ENCODE data around the gene PMEL. TPM values are rescaled to one million over a fixed set of nuclear protein-coding genes. Genes with fewer than 3 reads are reported as not detected.

The PMEL gene
- total RNA-seq (1 to 10 TPM; 1.1 to 4.5 TPM), polyA plus RNA-seq (1 to 10 TPM; 2.1 to 2.7 TPM)

GRCh38 chr12:55965941-55966407, at the start of gene PMEL:
Gene PMEL, minus strand, starts transcription at chr12:55966042. Its CDS starts 31 bp downstream, at chr12:55966011.
- H3K4me3 ChIP-seq (ENCODE audit: low read depth in 1 of 3, low read length in 3 of 3), result peak within 1 kb of the TSS; percentile 62 to 88 (median 64)
- no peak for DNase-seq (ENCODE audit: low spot score)
- TF ChIP-seq HNF4A (conservative IDR thresholded peaks at IDR 0.05) (no peak), ZBTB33 (IDR thresholded peaks at IDR 0.05) (no peak), NR2F2 (IDR thresholded peaks at IDR 0.05) (no peak), YY1 (IDR thresholded peaks at IDR 0.05) (no peak), FOXA2 (IDR thresholded peaks at IDR 0.05) (no peak), ATF3 (IDR thresholded peaks at IDR 0.05) (no peak), FOXA1 (IDR thresholded peaks at IDR 0.05) (no peak), RAD21 (IDR thresholded peaks at IDR 0.05) (no peak), GABPA (IDR thresholded peaks at IDR 0.05 in 1 of 2, conservative IDR thresholded peaks at IDR 0.05 in 1 of 2) (no peak), MAX (IDR thresholded peaks at IDR 0.05) (no peak), EGR1 (IDR thresholded peaks at IDR 0.05; ENCODE audit: low read depth in 2 of 2) (no peak), HNF4G (IDR thresholded peaks at IDR 0.05) (no peak), TAF1 (conservative IDR thresholded peaks at IDR 0.05) (no peak), JUND (IDR thresholded peaks at IDR 0.05) (no peak), RXRA (IDR thresholded peaks at IDR 0.05) (no peak), REST (IDR thresholded peaks at IDR 0.05) (no peak), SP1 (IDR thresholded peaks at IDR 0.05) (no peak)
- TF ChIP-seq, protein P1, sequence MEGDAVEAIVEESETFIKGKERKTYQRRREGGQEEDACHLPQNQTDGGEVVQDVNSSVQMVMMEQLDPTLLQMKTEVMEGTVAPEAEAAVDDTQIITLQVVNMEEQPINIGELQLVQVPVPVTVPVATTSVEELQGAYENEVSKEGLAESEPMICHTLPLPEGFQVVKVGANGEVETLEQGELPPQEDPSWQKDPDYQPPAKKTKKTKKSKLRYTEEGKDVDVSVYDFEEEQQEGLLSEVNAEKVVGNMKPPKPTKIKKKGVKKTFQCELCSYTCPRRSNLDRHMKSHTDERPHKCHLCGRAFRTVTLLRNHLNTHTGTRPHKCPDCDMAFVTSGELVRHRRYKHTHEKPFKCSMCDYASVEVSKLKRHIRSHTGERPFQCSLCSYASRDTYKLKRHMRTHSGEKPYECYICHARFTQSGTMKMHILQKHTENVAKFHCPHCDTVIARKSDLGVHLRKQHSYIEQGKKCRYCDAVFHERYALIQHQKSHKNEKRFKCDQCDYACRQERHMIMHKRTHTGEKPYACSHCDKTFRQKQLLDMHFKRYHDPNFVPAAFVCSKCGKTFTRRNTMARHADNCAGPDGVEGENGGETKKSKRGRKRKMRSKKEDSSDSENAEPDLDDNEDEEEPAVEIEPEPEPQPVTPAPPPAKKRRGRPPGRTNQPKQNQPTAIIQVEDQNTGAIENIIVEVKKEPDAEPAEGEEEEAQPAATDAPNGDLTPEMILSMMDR (IDR thresholded peaks at IDR 0.05; ENCODE audit: low read depth, low read length, missing input control), result no peak
- no peaks in the 10 kb centered on the region for H3K9me3 ChIP-seq (ENCODE audit: control insufficient read depth in 4 of 4, low read length in 3 of 4)
- WGBS, result 13% methylated on average over 4 of the region's 4 CpGs
- no peaks in the 10 kb centered on the region for H3K27me3 ChIP-seq (ENCODE audit: control insufficient read depth in 4 of 4, insufficient read depth in 4 of 4, low read length in 3 of 4)
- H3K36me3 ChIP-seq (ENCODE audit: control insufficient read depth in 4 of 4, insufficient read depth in 3 of 4, low read depth in 1 of 4, low read length in 3 of 4), result peaks cover 0 to 4% (median 0%) of the 10 kb centered on the region in 4 donors
- H3K9ac ChIP-seq (ENCODE audit: low read depth in 1 of 2, low read length in 2 of 2), result peak within 1 kb of the TSS; percentile 65 to 80
- peaks cover 7 to 17% (median 11%) of the 10 kb centered on the region in 4 donors for H3K4me1 ChIP-seq (ENCODE audit: control insufficient read depth in 4 of 4, insufficient read depth in 4 of 4, low read length in 3 of 4)
- peak within 1 kb of the TSS; percentile 65 to 86 for H3K27ac ChIP-seq (ENCODE audit: low read depth in 1 of 2, low read length in 2 of 2)

Measured in liver (tissue), 9 donors.